GM12801 (cell line): ENCODE measurements around the gene TMEM17.

Source experiments
- CTCF ChIP-seq: IDR thresholded peaks from one replicate; pipeline ENCODE4 v1.5.1; 2011; ENCODE audit warnings: control low read depth; ENCODE audit not compliant: insufficient read length; ENCODE audit errors: extremely low read depth

Gene TMEM17

GRCh38 chr2:62538756-62539155, 32.8 kb upstream of the TMEM17 start:
- no peak for TF ChIP-seq CTCF

- no peak for TF ChIP-seq CTCF
Observed at GRCh38 chr2:62537814-62538213, 31.8 kb upstream of the TMEM17 start.

- TF ChIP-seq CTCF = no peak
Observed at GRCh38 chr2:62536873-62537547, 31.0 kb upstream of the TMEM17 start.

- no peak for TF ChIP-seq CTCF
Observed at GRCh38 chr2:62531594-62531993, 25.6 kb upstream of the TMEM17 start.

GRCh38 chr2:62529758-62530157, 23.8 kb upstream of the TMEM17 start:
- TF ChIP-seq CTCF = no peak

GRCh38 chr2:62527478-62528210, 21.6 kb upstream of the TMEM17 start:
- no peak for TF ChIP-seq CTCF

GRCh38 chr2:62526531-62527381, 20.8 kb upstream of the TMEM17 start:
- no peak for TF ChIP-seq CTCF
